NCI-H1930 (cell line): ENCODE results near the gene CUBN.

Experiments used
- DNase-seq, 2 experiments: peaks; one replicate each; lab custom pipeline; 2025; lab: John Stamatoyannopoulos, UW

CUBN gene

DNA sequence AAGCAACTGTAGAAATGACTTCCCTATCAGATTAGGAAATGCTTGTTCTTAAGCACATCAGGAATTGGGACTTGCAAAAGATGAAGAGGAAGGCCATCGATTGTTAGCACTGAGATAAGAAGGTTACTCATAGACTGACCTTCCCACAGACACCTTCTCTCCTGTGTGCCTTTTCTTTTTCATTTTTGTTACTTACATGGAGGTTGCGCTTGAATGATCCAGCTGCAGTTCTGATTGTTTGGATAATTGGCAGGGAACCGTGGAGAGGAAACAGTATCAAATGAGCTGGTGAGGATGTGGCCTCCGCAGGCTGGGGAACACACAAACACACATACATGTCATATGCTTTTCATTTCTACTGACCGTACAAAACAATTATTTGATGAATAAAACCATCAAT lies 177.5 kb downstream of the CUBN start:
- DNase-seq = no peak

DNA sequence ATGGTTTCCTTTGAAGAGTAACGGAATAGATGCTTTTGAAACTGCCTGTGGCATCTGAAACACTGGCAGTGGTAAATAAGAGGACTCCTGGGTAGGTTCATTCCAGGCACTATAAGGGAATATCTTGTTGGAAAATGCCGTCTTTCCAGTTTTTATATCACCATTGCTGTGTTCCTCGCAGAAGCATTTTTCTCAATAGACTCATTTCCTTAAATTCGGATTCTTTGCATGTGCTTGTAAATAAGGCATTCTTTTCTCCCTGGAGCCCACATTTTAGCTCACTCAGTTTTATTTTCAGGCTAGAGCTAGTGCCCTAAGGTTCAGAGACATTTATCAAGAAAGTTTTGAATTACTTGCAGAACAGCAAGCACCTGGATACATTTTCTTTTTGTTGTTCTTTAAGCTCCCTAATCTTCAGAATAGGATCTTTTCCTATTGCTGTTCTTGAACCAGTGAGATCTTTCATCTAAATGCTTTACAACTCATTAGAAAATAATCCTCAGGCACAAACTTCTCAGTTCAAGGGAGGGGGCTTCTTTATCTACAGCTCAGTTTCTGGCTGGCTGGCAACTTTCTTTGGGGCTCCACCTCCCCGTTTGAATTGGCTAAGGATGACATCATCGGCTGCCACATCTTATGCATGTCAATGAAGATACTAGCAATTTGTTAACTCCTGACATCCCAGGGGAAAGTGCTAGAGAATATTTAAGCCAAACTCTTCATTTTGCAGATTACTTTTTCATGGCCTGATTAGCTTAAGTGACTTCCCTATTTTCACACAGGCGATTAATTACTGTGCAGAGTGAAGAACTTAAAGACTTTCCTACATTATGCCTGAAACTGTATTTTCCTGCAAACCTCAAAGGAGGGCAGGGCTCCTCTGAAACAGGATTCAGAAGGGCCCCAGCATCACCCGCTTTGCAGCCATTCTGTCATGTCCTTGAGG lies 178.7 kb downstream of the CUBN start:
- no peak for DNase-seq

DNA sequence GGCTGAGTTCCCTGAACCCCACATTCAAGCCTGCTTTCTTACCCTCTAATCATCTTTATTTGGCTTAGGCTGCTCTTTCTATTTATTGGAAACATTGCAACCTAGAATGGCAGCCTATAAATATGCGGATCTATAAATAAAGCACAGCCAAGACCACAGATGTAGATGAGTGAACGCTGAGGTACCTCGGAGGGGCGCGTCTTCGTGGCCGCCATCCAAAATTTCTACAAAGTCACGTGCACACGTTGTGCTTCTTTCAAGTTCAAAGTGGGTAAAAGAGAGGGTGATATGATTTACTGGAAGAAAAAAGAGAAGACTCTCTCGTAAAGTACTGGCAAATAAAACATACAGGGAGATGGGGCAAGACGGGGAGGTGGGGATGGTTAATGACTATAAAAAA lies 179.8 kb downstream of the CUBN start:
- DNase-seq = no peak

DNA sequence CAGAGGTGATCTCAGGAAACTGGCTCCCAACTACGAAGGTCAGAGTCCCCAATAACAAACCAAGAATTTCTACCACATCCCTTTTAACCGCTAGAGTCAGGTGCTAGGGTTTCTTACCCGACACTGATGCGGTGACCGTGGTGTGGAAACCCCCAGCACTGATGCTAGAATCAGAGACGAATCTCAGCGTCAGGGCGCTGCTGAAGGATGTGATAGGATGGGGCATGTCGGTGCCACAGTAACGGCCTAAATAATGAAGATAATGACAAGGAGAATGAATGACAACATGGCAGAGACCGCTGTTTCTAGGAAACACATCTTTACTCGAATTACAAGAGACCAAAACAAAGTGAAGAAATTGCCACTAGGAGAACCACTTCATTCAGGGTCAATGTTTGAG lies 181.2 kb downstream of the CUBN start:
- DNase-seq = no peak

- no peak for DNase-seq
Measured at GRCh38 chr10:16947069-16947468, 182.5 kb downstream of the CUBN start.

GRCh38 chr10:16945593-16945992 lies 184.0 kb downstream of the CUBN start:
- DNase-seq = no peak

GRCh38 chr10:16944986-16945385 lies 184.6 kb downstream of the CUBN start:
- no peak for DNase-seq

GRCh38 chr10:16944402-16944801 lies 185.2 kb downstream of the CUBN start:
- no peak for DNase-seq

DNA sequence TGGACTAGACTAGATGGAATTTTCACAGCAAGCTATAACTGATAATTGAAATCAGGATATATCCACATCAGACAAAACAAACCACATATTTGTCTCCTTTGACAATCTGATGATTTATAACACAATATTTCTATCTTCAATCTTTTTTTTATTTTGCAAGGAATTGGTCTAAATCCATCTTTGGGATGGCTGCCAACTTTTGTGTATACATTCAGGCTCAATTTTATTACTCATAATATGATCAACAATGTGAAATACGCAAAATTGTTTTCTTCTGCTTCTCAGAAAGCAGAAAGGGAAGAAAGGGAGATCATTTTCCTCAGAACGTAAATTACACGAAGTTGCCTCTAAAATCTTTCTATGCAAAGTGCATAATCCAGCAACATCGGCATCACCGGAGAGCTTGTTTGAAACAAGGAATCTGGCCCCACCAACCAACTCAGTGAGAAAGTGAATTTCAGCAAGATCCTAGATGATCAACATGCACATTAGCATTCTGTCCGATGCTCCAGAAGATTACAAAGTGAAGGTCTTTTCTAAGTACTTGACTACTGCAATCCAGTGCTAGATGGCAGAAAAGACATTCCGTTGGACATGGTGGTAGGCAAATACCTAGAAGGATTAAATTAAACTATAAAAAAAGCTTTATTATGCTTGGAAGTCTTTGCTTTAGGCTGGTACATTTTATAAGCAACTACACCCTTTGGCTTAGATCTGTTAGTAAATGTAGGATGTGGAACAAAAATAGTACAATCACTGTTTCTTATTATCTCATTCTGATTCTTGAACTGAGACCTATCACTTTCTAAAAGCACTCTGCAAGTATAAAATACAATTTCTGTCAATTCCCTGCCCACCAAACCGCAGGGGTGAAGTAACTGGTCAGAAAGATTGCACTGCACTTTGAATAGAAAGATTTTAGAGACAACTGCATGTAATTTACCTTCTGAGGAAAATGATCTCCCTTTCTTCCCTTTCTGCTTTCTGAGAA lies 186.0 kb downstream of the CUBN start:
- no peak for DNase-seq

DNA sequence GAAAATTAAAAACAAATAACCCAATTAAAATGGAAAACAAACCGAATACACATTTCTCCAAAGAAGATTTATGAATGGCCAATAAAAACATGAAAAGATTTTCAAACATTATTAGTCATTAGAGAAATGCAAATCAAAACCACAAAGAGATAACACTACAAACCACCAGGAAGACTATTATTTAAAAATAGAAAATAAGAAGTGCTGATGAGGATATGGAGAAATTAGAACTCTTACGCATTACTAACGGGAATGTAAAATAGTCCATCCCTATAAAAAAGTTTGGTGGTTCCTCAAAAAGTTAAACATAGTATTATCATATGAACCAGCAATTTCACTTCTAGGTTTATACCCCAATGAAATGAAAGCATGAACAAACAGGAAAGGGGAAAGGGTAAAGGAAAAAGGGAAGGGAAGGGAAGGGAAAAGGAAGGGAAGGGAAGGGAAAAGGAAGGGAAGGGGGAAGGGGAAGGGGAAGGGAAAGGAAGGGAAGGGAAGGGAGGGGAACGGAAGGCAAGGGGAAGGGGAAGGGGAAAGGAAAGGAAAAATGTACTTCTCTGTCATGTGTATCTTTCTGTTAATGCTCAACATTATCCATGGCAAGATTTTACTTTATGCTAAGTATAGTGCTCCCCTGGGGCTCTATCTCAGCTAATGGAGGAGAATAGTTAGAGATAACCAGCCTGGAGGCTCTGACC lies 187.1 kb downstream of the CUBN start:
- no peak for DNase-seq

GRCh38 chr10:16941870-16942269 lies 187.7 kb downstream of the CUBN start:
- DNase-seq = no peak

GRCh38 chr10:16941067-16941466 lies 188.5 kb downstream of the CUBN start:
- no peak for DNase-seq

- no peak for DNase-seq
Measured at GRCh38 chr10:16938952-16939351, 190.7 kb downstream of the CUBN start.

GRCh38 chr10:16934461-16934860 lies 195.2 kb downstream of the CUBN start:
- DNase-seq = no peak

GRCh38 chr10:16933783-16934182 lies 195.8 kb downstream of the CUBN start:
- DNase-seq = no peak

GRCh38 chr10:16931930-16932329 lies 197.7 kb downstream of the CUBN start:
- no peak for DNase-seq

GRCh38 chr10:16930540-16930939 lies 199.1 kb downstream of the CUBN start:
- no peak for DNase-seq

- no peak for DNase-seq
Measured at GRCh38 chr10:16929069-16929468, 200.5 kb downstream of the CUBN start.

GRCh38 chr10:16927546-16927945 lies 202.1 kb downstream of the CUBN start:
- DNase-seq = no peak

DNA sequence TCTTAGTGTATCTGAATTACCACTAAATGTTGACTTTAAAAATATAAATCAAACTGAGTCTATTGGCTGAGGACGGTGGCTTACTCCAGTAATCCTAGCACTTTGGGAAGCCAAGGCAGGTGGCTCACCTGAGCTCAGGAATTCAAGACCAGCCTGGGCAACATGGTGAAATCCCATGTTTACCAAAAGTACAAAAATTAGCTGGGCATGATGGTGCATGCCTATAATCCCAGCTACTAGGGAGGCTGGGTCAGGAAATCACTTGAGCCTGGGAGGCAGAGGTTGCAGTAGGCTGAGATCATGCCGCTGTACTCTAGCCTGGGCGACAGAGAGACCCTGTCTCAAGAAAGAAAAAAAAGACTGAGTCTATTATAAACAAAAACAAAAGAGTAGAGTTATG lies 205.9 kb downstream of the CUBN start:
- no peak for DNase-seq

- DNase-seq = no peak
Measured at GRCh38 chr10:16923309-16923708, 206.3 kb downstream of the CUBN start.
